CD14-positive monocyte (primary cell): ENCODE data around the gene LGR4. TPM values are rescaled to one million over a fixed set of nuclear protein-coding genes. Genes with fewer than 3 reads are reported as not detected.

Experiments
- DNase-seq, 3 donors: peaks; one replicate each; pipeline ENCODE4 v3.0.0-alpha.2; 2011 to 2022
- H2AFZ ChIP-seq: 2 replicates; pipeline ENCODE4 v1.6.0; 2012; ENCODE audit warnings: mild to moderate bottlenecking, low read depth, low read length, inconsistent platforms; ENCODE audit not compliant: insufficient read depth, poor library complexity, severe bottlenecking
- H3K27ac ChIP-seq, 2 donors: 1 replicate in 1 of 2; 2 replicates in 1 of 2; pipeline ENCODE4 v1.5.1; 2012 to 2013; ENCODE audit warnings: low read length in 2 of 2, control low read depth in 1 of 2, inconsistent platforms in 1 of 2, low read depth in 1 of 2, mild to moderate bottlenecking in 1 of 2
- H3K27me3 ChIP-seq, 2 donors: one replicate each; pipeline versions ENCODE4 v1.6.0 to v1.6.1; 2011 to 2013; ENCODE audit warnings: low read length in 2 of 2; ENCODE audit not compliant: control insufficient read depth in 2 of 2, insufficient read depth in 2 of 2
- H3K36me3 ChIP-seq, 2 donors: replicated peaks in 1 of 2; 1 replicate in 1 of 2; 2 replicates in 1 of 2; pipeline versions ENCODE4 v1.5.1 to v1.6.1; 2012 to 2013; ENCODE audit warnings: low read length in 2 of 2, control low read depth in 1 of 2, inconsistent platforms in 1 of 2, mild to moderate bottlenecking in 1 of 2; ENCODE audit not compliant: insufficient read depth in 2 of 2, control insufficient read depth in 1 of 2
- H3K4me1 ChIP-seq, 2 donors: 1 replicate in 1 of 2; 2 replicates in 1 of 2; pipeline versions ENCODE4 v1.5.1 to v1.6.1; 2012 to 2013; ENCODE audit warnings: low read length in 2 of 2, control low read depth in 1 of 2, inconsistent platforms in 1 of 2, mild to moderate bottlenecking in 1 of 2, moderate library complexity in 1 of 2; ENCODE audit not compliant: insufficient read depth in 2 of 2, control insufficient read depth in 1 of 2
- H3K4me2 ChIP-seq: replicated peaks from 2 replicates; pipeline ENCODE3; 2012; ENCODE audit warnings: low read length, moderate library complexity, mild to moderate bottlenecking; ENCODE audit not compliant: poor library complexity, severe bottlenecking; ENCODE audit errors: extremely low read depth
- H3K4me3 ChIP-seq, 3 experiments: fragments of 200-600 bp in 1 of 3; sonication (generic) in 1 of 3; replicated peaks in 1 of 3; 1 replicate in 2 of 3; 2 replicates in 1 of 3; pipeline ENCODE4 v1.5.1; 2011 to 2013; ENCODE audit warnings: low read length in 3 of 3, mild to moderate bottlenecking in 3 of 3, control low read depth in 2 of 3, low read depth in 2 of 3, inconsistent platforms in 1 of 3, moderate library complexity in 1 of 3
- H3K79me2 ChIP-seq: 2 replicates; pipeline ENCODE4 v1.6.0; 2012; ENCODE audit warnings: mild to moderate bottlenecking, control low read depth, inconsistent platforms, low read length, moderate library complexity; ENCODE audit not compliant: insufficient read depth
- H3K9ac ChIP-seq: 2 replicates; pipeline ENCODE4 v1.6.0; 2017; ENCODE audit warnings: low read length, mild to moderate bottlenecking; ENCODE audit not compliant: insufficient read depth, poor library complexity, severe bottlenecking
- H3K9me3 ChIP-seq, 2 donors: replicated peaks in 1 of 2; 1 replicate in 1 of 2; 2 replicates in 1 of 2; pipeline versions ENCODE4 v1.5.1 to v1.6.1; 2012 to 2013; ENCODE audit warnings: low read length in 2 of 2, control low read depth in 1 of 2; ENCODE audit not compliant: control insufficient read depth in 1 of 2, insufficient read depth in 1 of 2
- H4K20me1 ChIP-seq: 2 replicates; pipeline ENCODE4 v1.6.0; 2012; ENCODE audit warnings: mild to moderate bottlenecking, low read length, control low read depth, moderate library complexity; ENCODE audit not compliant: insufficient read depth
- H3K27ac Mint-ChIP-seq, 7 donors: one replicate each; pipeline ENCODE4 v1.8.0; 2020; ENCODE audit warnings: mild to moderate bottlenecking in 7 of 7, mixed read lengths in 7 of 7, moderate library complexity in 6 of 7, inconsistent platforms in 2 of 7
- H3K27me3 Mint-ChIP-seq, 3 donors: one replicate each; pipeline ENCODE4 v1.8.0; 2021 to 2022; ENCODE audit warnings: low read depth in 3 of 3, mild to moderate bottlenecking in 3 of 3, mixed read lengths in 3 of 3, moderate library complexity in 3 of 3, inconsistent platforms in 1 of 3
- H3K36me3 Mint-ChIP-seq, 2 donors: one replicate each; pipeline ENCODE4 v1.8.0; 2020; ENCODE audit warnings: mixed read lengths in 2 of 2, inconsistent platforms in 1 of 2, mild to moderate bottlenecking in 1 of 2
- H3K4me1 Mint-ChIP-seq: one replicate; pipeline ENCODE4 v1.8.0; 2020; ENCODE audit warnings: mild to moderate bottlenecking, mixed read lengths
- H3K4me3 Mint-ChIP-seq, 2 donors: one replicate each; pipeline ENCODE4 v1.8.0; 2020; ENCODE audit warnings: mild to moderate bottlenecking in 2 of 2, mixed read lengths in 2 of 2, moderate library complexity in 1 of 2
- H3K9me3 Mint-ChIP-seq, 7 donors: one replicate each; pipeline ENCODE4 v1.8.0; 2020 to 2022; ENCODE audit warnings: mixed read lengths in 7 of 7, mild to moderate bottlenecking in 6 of 7, moderate library complexity in 6 of 7, inconsistent platforms in 2 of 7
- CTCF ChIP-seq: fragments of 200-600 bp; IDR thresholded peaks from one replicate; pipeline ENCODE4 v1.8.0; 2022; ENCODE audit warnings: antibody characterized with exemption, mild to moderate bottlenecking
- WGBS: methylation state at CpG from one replicate; pipeline ENCODE4 v1.1.5; 2013; ENCODE audit warnings: missing lambda C conversion rate; ENCODE audit not compliant: insufficient coverage; 5-methylcytosine and 5-hydroxymethylcytosine counted together
- intact Hi-C, 2 donors: fragments of 100-400 bp; cut with micrococcal nuclease; formaldehyde crosslinking; loops; one replicate each; pipeline versions ENCODE4 v1.15.0 to v1.15.1; 2023
- polyA plus RNA-seq, 3 donors: library from polyadenylated mRNA; depleted of rRNA in 1 of 3; unstranded in 2 of 3; stranded (reverse) in 1 of 3; fragments of 300-500 nt in 2 of 3; fragments of >200 nt in 1 of 3; fragmentation: Illumina TruSeq in 2 of 3; gene quantifications; 1 replicate in 2 of 3; 2 replicates in 1 of 3; pipeline ENCODE4 v1.2.3, GENCODE V29; 2012 to 2021

The LGR4 gene
- polyA plus RNA-seq, 3 donors: 0.67 to 0.92 (median 0.72) TPM

GRCh38 chr11:27470826-27471588 is 1.6 kb downstream of the LGR4 start:
- H3K27me3 ChIP-seq: peaks cover 7 to 23% of the 10 kb centered on the region in 2 donors
- no peaks in the 10 kb centered on the region for H3K9me3 ChIP-seq
- peak overlapping the region; percentile 90 for H3K4me2 ChIP-seq
- Mint-ChIP-seq H3K36me3 (peaks cover 0 to 4% of the 10 kb centered on the region in 2 donors), H3K4me3 (peak overlapping the region; percentile 78 to 89), H3K27ac (peak overlapping the region in 2 of 7 donors; percentile 52 to 59), H3K4me1 (peaks cover 46% of the 10 kb centered on the region), H3K27me3 (peaks cover 28 to 34% (median 30%) of the 10 kb centered on the region in 3 donors), H3K9me3 (peaks cover 0 to 5% (median 0%) of the 10 kb centered on the region in 7 donors)
- peak overlapping the region; percentile 89 for H2AFZ ChIP-seq
- peak overlapping the region; percentile 40 to 82 (median 51) for H3K4me3 ChIP-seq
- DNase-seq: no peak
- peak overlapping the region; percentile 68 for H3K9ac ChIP-seq
- TF ChIP-seq CTCF: no peak
- H4K20me1 ChIP-seq: no peaks in the 10 kb centered on the region
- peak overlapping the region in 1 of 2 donors; percentile 7 for H3K27ac ChIP-seq
- H3K79me2 ChIP-seq: no peaks in the 10 kb centered on the region
- peaks cover 32 to 36% of the 10 kb centered on the region in 2 donors for H3K4me1 ChIP-seq
- no peaks in the 10 kb centered on the region for H3K36me3 ChIP-seq
- WGBS: 18% methylated on average over 15 of the region's 21 CpGs
- intact Hi-C loops: loop anchor here in 1 of 2 donors (5.0 kb wide), 1 partner anchor 36 kb away; the partner anchor contains the start of gene LIN7C

- no peak overlapping the region for H3K4me3 Mint-ChIP-seq
- no peak overlapping the region for H3K27ac Mint-ChIP-seq
- no peak for TF ChIP-seq CTCF
- no peaks in the 10 kb centered on the region for H4K20me1 ChIP-seq
- H3K27ac ChIP-seq: no peak overlapping the region
- no peak overlapping the region for H3K4me3 ChIP-seq
- H3K4me2 ChIP-seq: no peak overlapping the region
- no CpG with 5 or more reads among the region's 3 CpGs for WGBS
- peaks cover 28 to 34% (median 30%) of the 10 kb centered on the region in 3 donors for H3K27me3 Mint-ChIP-seq
- H3K4me1 ChIP-seq: peaks cover 32 to 36% of the 10 kb centered on the region in 2 donors
- intact Hi-C loops: loop anchor here in 1 of 2 donors (5.0 kb wide), 1 partner anchor 37 kb away; the partner anchor contains the start of gene LIN7C
- H2AFZ ChIP-seq: no peak overlapping the region
- no peaks in the 10 kb centered on the region for H3K36me3 ChIP-seq
- no peaks in the 10 kb centered on the region for H3K79me2 ChIP-seq
- H3K9me3 ChIP-seq: no peaks in the 10 kb centered on the region
- DNase-seq: no peak
- peaks cover 46% of the 10 kb centered on the region for H3K4me1 Mint-ChIP-seq
- H3K9me3 Mint-ChIP-seq: peaks cover 0 to 5% (median 0%) of the 10 kb centered on the region in 7 donors
- H3K27me3 ChIP-seq: peaks cover 7 to 23% of the 10 kb centered on the region in 2 donors
- H3K9ac ChIP-seq: no peak overlapping the region
- peaks cover 0 to 4% of the 10 kb centered on the region in 2 donors for H3K36me3 Mint-ChIP-seq
These were observed 2.4 kb downstream of the LGR4 start for GRCh38 chr11:27470166-27470565.
